ENCODE results near the gene AFAP1L1.

DNA sequence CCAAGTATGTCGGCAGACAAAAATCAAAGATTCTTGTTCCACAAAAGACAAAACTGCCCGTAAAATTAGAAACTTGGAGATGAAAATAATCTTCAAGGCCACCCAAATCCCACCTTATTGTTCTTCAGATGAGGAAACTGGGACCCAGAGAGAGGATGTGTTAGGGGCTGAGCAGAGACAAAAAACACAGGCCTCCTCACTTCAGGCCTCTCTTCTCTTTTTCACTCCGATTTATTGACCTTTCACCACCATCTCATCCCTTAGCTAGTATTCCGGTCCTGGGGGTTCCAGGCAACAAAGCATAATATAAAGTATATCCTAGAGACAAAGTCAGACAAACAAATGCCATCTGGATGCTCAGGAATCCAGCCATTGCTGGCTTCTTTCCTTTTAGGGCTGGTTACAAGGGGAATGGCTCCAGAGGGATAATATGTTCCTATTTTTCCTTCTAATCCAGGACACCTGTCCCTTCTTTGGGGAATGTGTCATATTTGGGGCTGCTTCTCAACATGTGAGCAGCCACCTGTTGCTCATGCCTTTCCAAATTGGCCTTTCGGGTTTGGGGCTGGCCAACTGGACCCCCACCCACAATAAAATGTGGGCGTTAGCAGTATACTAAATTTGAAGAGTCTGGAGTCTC lies 42.2 kb upstream of the AFAP1L1 start:
- TF ChIP-seq, protein P1, sequence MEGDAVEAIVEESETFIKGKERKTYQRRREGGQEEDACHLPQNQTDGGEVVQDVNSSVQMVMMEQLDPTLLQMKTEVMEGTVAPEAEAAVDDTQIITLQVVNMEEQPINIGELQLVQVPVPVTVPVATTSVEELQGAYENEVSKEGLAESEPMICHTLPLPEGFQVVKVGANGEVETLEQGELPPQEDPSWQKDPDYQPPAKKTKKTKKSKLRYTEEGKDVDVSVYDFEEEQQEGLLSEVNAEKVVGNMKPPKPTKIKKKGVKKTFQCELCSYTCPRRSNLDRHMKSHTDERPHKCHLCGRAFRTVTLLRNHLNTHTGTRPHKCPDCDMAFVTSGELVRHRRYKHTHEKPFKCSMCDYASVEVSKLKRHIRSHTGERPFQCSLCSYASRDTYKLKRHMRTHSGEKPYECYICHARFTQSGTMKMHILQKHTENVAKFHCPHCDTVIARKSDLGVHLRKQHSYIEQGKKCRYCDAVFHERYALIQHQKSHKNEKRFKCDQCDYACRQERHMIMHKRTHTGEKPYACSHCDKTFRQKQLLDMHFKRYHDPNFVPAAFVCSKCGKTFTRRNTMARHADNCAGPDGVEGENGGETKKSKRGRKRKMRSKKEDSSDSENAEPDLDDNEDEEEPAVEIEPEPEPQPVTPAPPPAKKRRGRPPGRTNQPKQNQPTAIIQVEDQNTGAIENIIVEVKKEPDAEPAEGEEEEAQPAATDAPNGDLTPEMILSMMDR (IDR thresholded peaks at IDR 0.05) = no peak
- TF ChIP-seq POLR2A (IDR thresholded peaks at IDR 0.05) (no peak), EP300 (IDR thresholded peaks at IDR 0.05) (no peak)
